Adrenal gland (tissue), 12 donors: ENCODE measurements around the gene GPR45. TPM values are rescaled to one million over a fixed set of nuclear protein-coding genes. Genes with fewer than 3 reads are reported as not detected.
"Not testable (repeated sequence)": the region's sequence is repeated elsewhere in the genome, so short reads cannot be mapped to it uniquely, and the experiment has no call there.

ENCODE experiments used
- DNase-seq, 7 donors: peaks; one replicate each; pipeline ENCODE4 v3.0.0-alpha.2; 2019 to 2020
- H3K27ac ChIP-seq, 5 donors: fragments of 200-600 bp; sonication (generic) in 4 of 5; 1 replicate in 3 of 5; 2 replicates in 2 of 5; pipeline versions ENCODE4 v1.5.1 to v1.8.0; 2016 to 2020; ENCODE audit warnings: mild to moderate bottlenecking in 1 of 5
- H3K27me3 ChIP-seq: fragments of 200-600 bp; 2 replicates; pipeline ENCODE4 v1.8.0; 2021
- H3K36me3 ChIP-seq, 2 donors: fragments of 200-600 bp; replicated peaks in 1 of 2; 1 replicate in 1 of 2; 2 replicates in 1 of 2; pipeline versions ENCODE4 v1.5.1 to v1.8.0; 2018 to 2022
- H3K4me1 ChIP-seq, 2 donors: fragments of 200-600 bp; replicated peaks in 1 of 2; 1 replicate in 1 of 2; 2 replicates in 1 of 2; pipeline versions ENCODE4 v1.5.1 to v1.8.0; 2018 to 2021
- H3K4me3 ChIP-seq, 4 donors: fragments of 200-600 bp; sonication (generic) in 3 of 4; one replicate each; pipeline ENCODE4 v1.5.1; 2016 to 2018
- H3K9me3 ChIP-seq, 3 donors: fragments of 200-600 bp; sonication (generic) in 1 of 3; replicated peaks in 1 of 3; 1 replicate in 2 of 3; 2 replicates in 1 of 3; pipeline versions ENCODE4 v1.5.1 to v1.8.0; 2016 to 2021
- CTCF ChIP-seq, 6 experiments: fragments of 450-650 bp in 4 of 6; fragments of 200-600 bp in 2 of 6; sonication (generic) in 1 of 6; IDR thresholded peaks; 1 replicate in 5 of 6; 2 replicates in 1 of 6; pipeline versions ENCODE4 v1.5.1 to v1.8.0; 2016 to 2021; ENCODE audit warnings: antibody characterized with exemption in 6 of 6, mild to moderate bottlenecking in 2 of 6, moderate library complexity in 1 of 6
- POLR2A ChIP-seq, 2 donors: fragments of 450-650 bp; IDR thresholded peaks; one replicate each; pipeline ENCODE4 v1.6.1; 2017; ENCODE audit warnings: antibody characterized with exemption in 2 of 2, mild to moderate bottlenecking in 2 of 2, moderate library complexity in 1 of 2
- WGBS, 4 donors: extraction: QIAGEN DNeasy Blood & Tissue Kit in 2 of 4; methylation state at CpG; one replicate each; pipeline versions ENCODE4 v1.1.5 to v1.1.7; 2013 to 2017; 5-methylcytosine and 5-hydroxymethylcytosine counted together
- intact Hi-C, 2 donors: fragments of 100-400 bp; cut with DNase I; formaldehyde crosslinking; loops; one replicate each; pipeline versions ENCODE4 v1.14.1 to v1.15.0; 2022 to 2023
- polyA plus RNA-seq, 3 donors: library from polyadenylated mRNA; stranded (reverse); fragments of 200-250 nt in 2 of 3; fragments of 350-450 nt in 1 of 3; fragmentation: Illumina TruSeq in 1 of 3; extraction: RNeasy Lipid Tissue Mini Kit (QIAGEN cat#74804) in 1 of 3; gene quantifications; one replicate each; pipeline ENCODE4 v1.2.3, GENCODE V29; 2013 to 2014
- total RNA-seq, 9 donors: library from RNA; depleted of rRNA in 4 of 9; stranded (reverse); fragments of >200 nt in 4 of 9; fragments of 120-200 nt in 1 of 9; fragmentation: NEBNext Ultra II Directional in 1 of 9; extraction: Animal tissue kit (Norgen Biotek cat#: 25700) in 1 of 9; gene quantifications; one replicate each; pipeline versions ENCODE4 v1.1.0 to v1.2.4, GENCODE V29; 2013 to 2023
- donor health status: healthy with polysubstance abuse.
- donor health status: Bipolar disorder and iron deficiency.
- donor health status: DM: yes; HTN: yes; CAD: no.
- donor health status: DM: no; HTN: no; CAD: no.
- donor health status: DM: no; HTN: no; CAD: no.
- donor health status: DM: yes; HTN: yes; CAD: no.

GPR45 gene
- total and polyA plus RNA-seq, 12 donors, result 0.14 TPM; not detected in 11

- no peak for TF ChIP-seq CTCF (IDR thresholded peaks at IDR 0.05)
- no peak for TF ChIP-seq POLR2A (IDR thresholded peaks at IDR 0.05)
- WGBS, 4 donors, result 62 to 85% (median 76%) methylated on average over 5 of the region's 5 CpGs
- intact Hi-C loops, result no loop called here
- Histone ChIP-seq H3K27ac (no peak overlapping the region), H3K4me3 (no peak overlapping the region), H3K27me3 (no peaks in the 10 kb centered on the region), H3K4me1 (no peaks in the 10 kb centered on the region), H3K36me3 (no peaks in the 10 kb centered on the region), H3K9me3 (no peaks in the 10 kb centered on the region)
- DNase-seq, result no peak
These were observed 7.6 kb downstream of the GPR45 start for GRCh38 chr2:105249181-105249580.

DNA sequence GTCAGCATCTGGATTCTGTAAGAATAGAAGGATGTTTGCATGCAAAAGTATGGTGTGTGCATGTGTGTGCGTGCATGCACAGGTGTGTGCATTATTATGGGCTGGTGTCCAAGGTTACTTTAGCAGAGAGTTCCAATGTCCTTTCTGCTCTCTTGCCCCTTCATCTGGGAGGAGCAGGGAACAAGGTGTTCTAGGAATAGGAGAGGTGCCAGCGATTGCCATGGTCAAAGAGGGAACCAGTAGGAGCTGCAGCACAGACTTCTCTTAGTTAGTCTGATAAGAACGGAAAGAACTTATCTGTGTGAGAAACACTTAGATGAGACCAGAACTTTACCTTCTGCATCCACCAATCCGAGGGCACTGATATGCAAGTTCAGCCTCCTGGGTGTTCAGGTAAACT is 8.3 kb downstream of the GPR45 start:
- TF ChIP-seq CTCF (IDR thresholded peaks at IDR 0.05) (no peak), POLR2A (IDR thresholded peaks at IDR 0.05) (no peak)
- Histone ChIP-seq H3K4me3 (no peak overlapping the region), H3K4me1 (no peaks in the 10 kb centered on the region), H3K36me3 (no peaks in the 10 kb centered on the region), H3K9me3 (no peaks in the 10 kb centered on the region), H3K27me3 (no peaks in the 10 kb centered on the region), H3K27ac (no peak overlapping the region)
- intact Hi-C loops, result no loop called here
- no peak for DNase-seq
- WGBS, 4 donors, result 84 to 91% (median 87%) methylated on average over 4 of the region's 4 CpGs

DNA sequence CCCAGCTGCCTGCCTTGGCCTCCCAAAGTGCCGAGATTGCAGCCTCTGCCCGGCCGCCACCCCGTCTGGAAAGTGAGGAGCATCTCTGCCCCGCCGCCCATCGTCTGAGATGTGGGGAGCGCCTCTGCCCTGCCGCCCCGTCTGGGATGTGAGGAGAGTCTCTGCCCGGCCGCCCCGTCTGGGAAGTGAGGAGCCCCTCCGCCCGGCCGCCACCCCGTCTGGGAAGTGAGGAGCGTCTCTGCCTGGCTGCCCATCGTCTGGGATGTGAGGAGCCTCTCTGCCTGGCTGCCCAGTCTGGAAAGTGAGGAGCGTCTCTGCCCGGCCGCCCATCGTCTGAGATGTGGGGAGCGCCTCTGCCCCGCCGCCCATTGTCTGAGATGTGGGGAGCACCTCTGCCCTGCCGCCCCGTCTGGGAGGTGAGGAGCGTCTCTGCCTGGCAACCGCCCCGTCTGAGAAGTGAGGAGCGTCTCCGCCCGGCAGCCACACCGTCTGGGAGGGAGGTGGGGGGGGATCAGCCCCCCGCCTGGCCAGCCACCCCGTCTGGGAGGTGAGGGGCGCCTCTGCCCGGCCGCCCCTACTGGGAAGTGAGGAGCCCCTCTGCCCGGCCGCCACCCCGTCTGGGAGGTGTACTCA is 9.6 kb downstream of the GPR45 start:
- H3K4me3 ChIP-seq, intact Hi-C loops: not testable (repeated sequence)

DNA sequence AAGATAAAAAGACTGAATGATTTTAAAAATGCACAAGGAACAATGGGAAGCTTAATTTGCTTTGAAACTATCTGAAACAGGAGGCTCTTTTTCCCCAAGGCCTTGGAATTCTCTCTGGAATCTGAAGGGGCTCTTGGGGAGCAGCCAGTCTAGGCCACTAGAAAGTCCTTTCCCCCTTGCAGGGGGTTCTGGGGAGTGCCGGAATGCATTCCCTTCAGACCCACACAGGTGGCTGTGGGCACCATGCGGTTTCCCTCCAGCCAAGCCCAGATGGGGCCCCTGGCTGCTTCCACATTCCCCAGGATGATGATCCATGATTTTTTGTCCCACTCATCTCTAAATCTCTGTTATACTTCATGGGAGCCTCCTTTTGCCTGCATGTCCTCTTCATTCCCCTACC is 10.7 kb downstream of the GPR45 start:
- intact Hi-C loops, result no loop called here
- Histone ChIP-seq H3K36me3 (no peaks in the 10 kb centered on the region), H3K9me3 (no peaks in the 10 kb centered on the region), H3K4me3 (no peak overlapping the region), H3K27me3 (no peaks in the 10 kb centered on the region), H3K4me1 (peaks cover 3 to 10% of the 10 kb centered on the region in 2 donors), H3K27ac (no peak overlapping the region)
- WGBS, 4 donors, result 87 to 100% (median 96%) methylated on average over 2 of the region's 2 CpGs
- TF ChIP-seq POLR2A (IDR thresholded peaks at IDR 0.05), result no peak
- no peak for TF ChIP-seq CTCF (IDR thresholded peaks at IDR 0.05)
- DNase-seq, result no peak

More for the DNA sequence above, 9.6 kb downstream of the GPR45 start:
- not testable (repeated sequence) for DNase-seq, H3K27ac ChIP-seq, H3K9me3 ChIP-seq, H3K27me3 ChIP-seq, H3K4me1 ChIP-seq, H3K36me3 ChIP-seq
- WGBS, 4 donors, result 89 to 98% (median 96%) methylated on average over 8 to 43 of the region's 43 CpGs

- no peak overlapping the region for H3K4me3 ChIP-seq
- WGBS, 4 donors, result 86 to 91% (median 86%) methylated on average over 5 of the region's 5 CpGs
- no peaks in the 10 kb centered on the region for H3K9me3 ChIP-seq
- TF ChIP-seq CTCF (IDR thresholded peaks at IDR 0.05), result no peak
- TF ChIP-seq POLR2A (IDR thresholded peaks at IDR 0.05), result no peak
- peaks cover 3 to 11% of the 10 kb centered on the region in 2 donors for H3K4me1 ChIP-seq
- DNase-seq, result no peak
- no peaks in the 10 kb centered on the region for H3K27me3 ChIP-seq
- no peaks in the 10 kb centered on the region for H3K36me3 ChIP-seq
- no peak overlapping the region for H3K27ac ChIP-seq
- intact Hi-C loops, result no loop called here
These were observed 13.1 kb downstream of the GPR45 start for GRCh38 chr2:105254531-105255210.
